Measurements from ENCODE around the gene ERCC1. TPM values are rescaled to one million over a fixed set of nuclear protein-coding genes. Genes with fewer than 3 reads are reported as not detected.
A peak's percentile ranks its signal among the peaks of the same experiment; 100 is the strongest.

ERCC1 gene
- total RNA-seq, 1 donor from 2014 or later, result 55.0 TPM

GRCh38 chr19:45370410-45371204 lies 53.1 kb downstream of the ERCC1 start, which contains the start of gene ERCC2:
TSS of gene ERCC2 (minus strand) at chr19:45370573. CDS start at chr19:45370540, 33 bp downstream.
- DNase-seq (ENCODE audit: low spot score in 2 of 2) (peak; percentile 100), FAIRE-seq (peak; percentile 70)

GRCh38 chr19:45368737-45369340 lies 54.9 kb downstream of the ERCC1 start:
- DNase-seq (ENCODE audit: low spot score in 2 of 2) (no peak), FAIRE-seq (no peak)

- FAIRE-seq, result no peak
- no peak for DNase-seq (ENCODE audit: low spot score in 2 of 2)
Observed at GRCh38 chr19:45368127-45368526, 55.6 kb downstream of the ERCC1 start.

- no peak for FAIRE-seq
- no peak for DNase-seq (ENCODE audit: low spot score in 2 of 2)
Observed at GRCh38 chr19:45364696-45365095, 59.0 kb downstream of the ERCC1 start.

GRCh38 chr19:45363861-45364459 lies 59.8 kb downstream of the ERCC1 start:
- no peak for DNase-seq (ENCODE audit: low spot score in 2 of 2)
- no peak for FAIRE-seq

- DNase-seq (ENCODE audit: low spot score in 2 of 2) (no peak), FAIRE-seq (no peak)
Observed at GRCh38 chr19:45362291-45362690, 61.4 kb downstream of the ERCC1 start.

GRCh38 chr19:45361608-45362007 lies 62.1 kb downstream of the ERCC1 start:
- FAIRE-seq, result no peak
- DNase-seq (ENCODE audit: low spot score in 2 of 2), result no peak

- FAIRE-seq (no peak), DNase-seq (ENCODE audit: low spot score in 2 of 2) (no peak)
Observed at GRCh38 chr19:45358213-45358792, 65.4 kb downstream of the ERCC1 start.

GRCh38 chr19:45357445-45357783 lies 66.3 kb downstream of the ERCC1 start:
- FAIRE-seq (no peak), DNase-seq (ENCODE audit: low spot score in 2 of 2) (no peak)

Small RNA genes within 50 kb of the gene (small RNA-seq; reads per million reads assigned to genes)
- gene MIR6088, result not detected

Other genes with a start within 250 kb of the ERCC1 start
- 2.9 TPM for gene TRAPPC6A, start 245.7 kb downstream of the ERCC1 start, total RNA-seq
- gene BLOC1S3, start 245.1 kb downstream of the ERCC1 start, total RNA-seq, result 3.3 TPM
- not detected for gene EXOC3L2, start 178.5 kb downstream of the ERCC1 start, total RNA-seq
- gene MARK4, start 172.6 kb downstream of the ERCC1 start, total RNA-seq, result 32.6 TPM
- not detected for gene CKM, start 101.0 kb downstream of the ERCC1 start, total RNA-seq
- 0.41 TPM for gene KLC3, start 83.2 kb downstream of the ERCC1 start, total RNA-seq
- 14.3 TPM for gene ERCC2, start 53.3 kb downstream of the ERCC1 start, total RNA-seq
- gene PPP1R13L, start 18.8 kb downstream of the ERCC1 start, total RNA-seq, result under 0.01 TPM
- gene POLR1G, start 17.3 kb downstream of the ERCC1 start, total RNA-seq, result 3.7 TPM
- gene FOSB, start 44.1 kb upstream of the ERCC1 start, total RNA-seq, result 2.0 TPM
- 54.2 TPM for gene RTN2, start 73.1 kb upstream of the ERCC1 start, total RNA-seq
- 0.82 TPM for gene PPM1N, start 74.5 kb upstream of the ERCC1 start, total RNA-seq
- 9.0 TPM for gene VASP, start 83.6 kb upstream of the ERCC1 start, total RNA-seq
- gene OPA3, start 160.9 kb upstream of the ERCC1 start, total RNA-seq, result 1.6 TPM
- under 0.01 TPM for gene GPR4, start 178.3 kb upstream of the ERCC1 start, total RNA-seq
- 13.0 TPM for gene EML2, start 215.5 kb upstream of the ERCC1 start, total RNA-seq
- gene GIPR, start 244.3 kb upstream of the ERCC1 start, total RNA-seq, result 0.41 TPM